Measurements from ENCODE around the gene XAGE1B. TPM values are rescaled to one million over a fixed set of nuclear protein-coding genes. Genes with fewer than 3 reads are reported as not detected.

Gene XAGE1B
- total and polyA plus RNA-seq, 9 donors, result 0.44 to 1.1 (median 0.61) TPM; not detected in 6

Other genes with a start within 250 kb of the XAGE1B start
- 0.27 TPM for gene XAGE2, start 148.0 kb downstream of the XAGE1B start, total RNA-seq
- under 1 TPM in 1 of 8 donors, not detected in 7; 0.97 TPM for gene XAGE2, start 148.0 kb downstream of the XAGE1B start, polyA plus RNA-seq (ENCODE audit: insufficient read depth in 1 of 8, insufficient read length in 8 of 8, low replicate concordance in 1 of 8)
- gene XAGE1A, start 21.3 kb downstream of the XAGE1B start, total RNA-seq, result not detected
- gene XAGE1A, start 21.3 kb downstream of the XAGE1B start, polyA plus RNA-seq (ENCODE audit: insufficient read depth in 1 of 8, insufficient read length in 8 of 8, low replicate concordance in 1 of 8), result under 1 TPM in 1 of 8 donors, not detected in 7; 0.81 TPM
- not detected for gene SSX7, start 137.8 kb upstream of the XAGE1B start, total RNA-seq
- under 1 TPM in 1 of 8 donors, not detected in 7; 0.13 TPM for gene SSX7, start 137.8 kb upstream of the XAGE1B start, polyA plus RNA-seq (ENCODE audit: insufficient read depth in 1 of 8, insufficient read length in 8 of 8, low replicate concordance in 1 of 8)
- gene SSX2, start 190.1 kb upstream of the XAGE1B start, total RNA-seq, result not detected
- not detected for gene SSX2, start 190.1 kb upstream of the XAGE1B start, polyA plus RNA-seq (ENCODE audit: insufficient read depth in 1 of 8, insufficient read length in 8 of 8, low replicate concordance in 1 of 8)
- gene SSX2B, start 234.2 kb upstream of the XAGE1B start, total RNA-seq, result not detected
- gene SSX2B, start 234.2 kb upstream of the XAGE1B start, polyA plus RNA-seq (ENCODE audit: insufficient read depth in 1 of 8, insufficient read length in 8 of 8, low replicate concordance in 1 of 8), result not detected

All from muscle of leg (tissue), 9 donors.